Ectodermal cell (in vitro differentiated cells): ENCODE data around the gene GLT1D1. TPM values are rescaled to one million over a fixed set of nuclear protein-coding genes. Genes with fewer than 3 reads are reported as not detected.
"Not testable (repeated sequence)": the region's sequence is repeated elsewhere in the genome, so short reads cannot be mapped to it uniquely, and the experiment has no call there.

ENCODE experiments used
- H3K27ac ChIP-seq: 2 replicates; pipeline ENCODE4 v1.7.0; 2013; ENCODE audit warnings: mild to moderate bottlenecking, low read depth, low read length; ENCODE audit not compliant: insufficient read depth, poor library complexity, severe bottlenecking
- H3K27me3 ChIP-seq: 2 replicates; pipeline ENCODE4 v1.7.0; 2013; ENCODE audit warnings: mild to moderate bottlenecking, low read length; ENCODE audit not compliant: insufficient read depth, control insufficient read depth, poor library complexity, severe bottlenecking
- H3K36me3 ChIP-seq: one replicate; pipeline ENCODE4 v1.7.0; 2013; ENCODE audit warnings: low read length; ENCODE audit not compliant: control insufficient read depth, insufficient read depth
- H3K4me1 ChIP-seq: one replicate; pipeline ENCODE4 v1.7.0; 2013; ENCODE audit warnings: low read length; ENCODE audit not compliant: control insufficient read depth, insufficient read depth
- H3K4me3 ChIP-seq: 2 replicates; pipeline ENCODE4 v1.7.0; 2013; ENCODE audit warnings: low read depth, low read length, control low read depth; ENCODE audit not compliant: insufficient read depth
- H3K9me3 ChIP-seq: 2 replicates; pipeline ENCODE4 v1.7.0; 2013; ENCODE audit warnings: mild to moderate bottlenecking, low read length, moderate library complexity; ENCODE audit not compliant: control insufficient read depth
- WGBS, 2 experiments: methylation state at CpG; one replicate each; pipeline ENCODE4 v1.1.7; 2013; ENCODE audit warnings: missing lambda C conversion rate in 2 of 2; 5-methylcytosine and 5-hydroxymethylcytosine counted together
- polyA plus RNA-seq, 4 experiments: library from polyadenylated mRNA; stranded (reverse); fragments of 50-300 nt; gene quantifications; one replicate each; pipeline ENCODE4 v1.2.3, GENCODE V29; 2013

The GLT1D1 gene
- 5.8 TPM for polyA plus RNA-seq (2013, experiment 1 of 4)
- polyA plus RNA-seq (2013, experiment 2 of 4), result 7.7 TPM
- 5.3 TPM for polyA plus RNA-seq (2013, experiment 3 of 4)
- 6.3 TPM for polyA plus RNA-seq (2013, experiment 4 of 4)

DNA sequence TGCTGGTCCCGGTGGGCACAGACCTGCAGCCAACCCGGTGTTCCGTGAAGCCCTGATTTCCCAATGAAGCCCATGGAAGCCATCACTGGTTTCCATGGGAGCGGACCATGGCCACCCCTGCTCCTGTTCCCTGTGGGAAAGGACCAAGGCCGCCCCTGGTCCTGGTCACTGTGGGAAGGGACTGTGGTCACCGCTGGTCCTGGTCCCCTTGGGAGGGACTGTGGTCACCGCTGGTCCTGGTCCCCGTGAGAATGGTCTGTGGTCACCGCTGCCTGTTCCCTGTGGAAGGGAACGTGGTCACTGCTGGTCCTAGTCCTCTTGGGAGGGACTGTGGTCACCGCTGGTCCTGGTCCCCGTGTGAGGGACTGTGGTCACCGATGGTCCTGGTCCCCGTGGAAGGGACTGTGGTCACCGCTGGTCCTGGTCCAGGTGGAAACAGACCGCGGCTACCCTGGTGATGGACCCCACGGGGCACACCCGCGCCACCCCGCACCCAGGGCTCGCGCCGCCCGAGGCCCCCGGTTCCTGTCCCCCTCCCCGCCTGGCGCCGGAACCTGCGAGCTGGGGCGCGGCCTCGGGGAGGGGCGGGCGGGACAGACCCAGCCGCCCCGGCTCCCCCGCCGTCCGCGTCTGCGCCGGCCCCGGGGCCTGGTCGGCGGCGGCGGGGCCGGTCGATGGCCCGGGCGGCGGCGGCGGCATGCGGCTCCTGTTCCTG lies at the start of gene GLT1D1:
TSS of gene GLT1D1 (plus strand) at position 594 of the 715 bp plus-strand sequence. CDS start at position 698, 104 bp downstream.
- Histone ChIP-seq H3K36me3 (no peaks in the 10 kb centered on the region), H3K4me1 (no peaks in the 10 kb centered on the region), H3K27me3 (peaks cover 23% of the 10 kb centered on the region), H3K4me3 (peak within 1 kb of the TSS; percentile 57), H3K9me3 (no peaks in the 10 kb centered on the region), H3K27ac (peak within 1 kb of the TSS; percentile 48)
- 28 to 30% methylated on average over 56 of the region's 56 CpGs for WGBS, 2 experiments

DNA sequence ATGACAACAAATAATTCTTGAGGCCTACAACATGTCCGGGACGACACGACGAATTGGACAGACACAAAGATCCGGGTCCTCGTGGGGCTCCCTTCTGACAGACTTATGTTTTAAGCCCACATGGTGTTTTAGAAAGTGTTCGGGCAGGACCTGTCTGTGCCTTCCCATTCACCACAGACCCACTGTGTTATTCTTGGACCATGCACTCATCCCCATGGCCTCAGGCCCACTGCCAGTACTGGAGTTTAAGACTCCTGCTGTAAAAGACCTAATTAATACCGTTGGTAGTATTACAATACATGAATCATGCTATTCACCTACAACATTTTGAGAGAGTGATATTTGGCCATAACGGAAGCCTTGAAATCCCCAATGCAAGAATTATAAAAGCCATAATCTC lies 49.5 kb upstream of the GLT1D1 start:
- Histone ChIP-seq H3K27ac (no peak overlapping the region), H3K36me3 (peaks cover 9% of the 10 kb centered on the region), H3K4me3 (no peak overlapping the region), H3K4me1 (peaks cover 3% of the 10 kb centered on the region), H3K9me3 (no peaks in the 10 kb centered on the region), H3K27me3 (no peaks in the 10 kb centered on the region)
- 96 to 97% methylated on average over 9 of the region's 9 CpGs for WGBS, 2 experiments

DNA sequence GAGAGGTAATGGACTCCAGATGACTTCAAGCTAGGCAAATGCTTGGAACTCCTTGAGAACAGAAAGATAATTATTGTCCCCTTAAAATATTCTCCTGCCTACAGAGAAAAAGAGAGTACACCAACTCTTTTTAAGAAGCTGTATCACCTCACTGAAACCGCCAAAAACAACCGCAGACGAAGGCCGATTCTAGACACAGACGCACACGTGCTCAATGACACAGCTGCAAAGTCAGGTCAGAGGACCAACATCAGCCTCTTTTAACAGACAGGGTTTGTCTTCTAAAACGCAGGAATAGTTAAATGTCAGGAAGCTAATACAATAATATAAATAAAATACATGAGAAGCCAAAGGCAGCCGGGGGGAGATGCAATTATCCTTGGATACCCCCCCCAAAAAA lies 48.5 kb upstream of the GLT1D1 start:
- 91 to 98% methylated on average over 7 of the region's 8 CpGs for WGBS, 2 experiments
- Histone ChIP-seq H3K9me3 (no peaks in the 10 kb centered on the region), H3K36me3 (peaks cover 9% of the 10 kb centered on the region), H3K27me3 (no peaks in the 10 kb centered on the region), H3K4me3 (no peak overlapping the region), H3K27ac (no peak overlapping the region), H3K4me1 (peaks cover 3% of the 10 kb centered on the region)

DNA sequence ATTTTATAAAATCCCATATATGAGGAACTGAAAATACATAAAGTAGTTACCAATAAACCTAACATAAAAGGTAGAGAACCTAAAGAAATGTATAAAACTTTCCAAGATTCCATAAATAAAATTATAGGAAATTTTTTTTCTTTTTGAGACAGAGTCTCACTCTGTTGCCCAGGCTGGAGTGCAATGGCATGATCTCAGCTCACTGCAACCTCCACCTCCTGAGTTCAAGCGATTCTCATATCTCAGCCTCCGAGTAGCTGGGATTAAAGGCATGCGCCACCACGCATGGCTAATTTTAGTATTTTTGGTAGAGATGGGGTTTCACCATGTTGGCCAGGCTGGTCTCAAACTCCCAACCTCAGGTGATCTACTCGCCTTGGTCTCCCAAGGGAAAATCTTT lies 47.9 kb upstream of the GLT1D1 start:
- not testable (repeated sequence) for H3K27me3 ChIP-seq, H3K4me1 ChIP-seq, H3K36me3 ChIP-seq, H3K27ac ChIP-seq, H3K9me3 ChIP-seq, H3K4me3 ChIP-seq
- 95 to 96% methylated on average over 4 to 5 of the region's 5 CpGs for WGBS, 2 experiments

DNA sequence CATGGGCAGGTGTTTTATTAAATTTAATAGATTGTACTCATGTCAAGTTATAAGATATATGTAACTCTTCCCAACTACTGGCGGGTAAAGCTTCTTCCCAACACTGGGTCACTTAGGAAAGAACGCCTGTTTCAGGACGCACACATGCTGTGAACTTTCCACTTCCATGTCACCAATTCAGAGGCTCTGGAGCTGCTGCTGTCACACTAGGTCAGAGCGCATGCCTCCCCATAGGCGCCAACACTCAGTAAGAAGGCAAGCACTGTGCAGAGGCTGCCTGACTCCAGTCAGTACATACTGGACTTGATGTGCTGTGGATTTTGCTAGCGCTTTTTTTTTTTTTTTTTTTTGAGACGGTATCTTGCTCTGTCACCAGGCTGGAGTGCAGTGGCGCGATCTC lies 46.7 kb upstream of the GLT1D1 start:
- peaks cover 3% of the 10 kb centered on the region for H3K36me3 ChIP-seq
- 83 to 86% methylated on average over 9 of the region's 9 CpGs for WGBS, 2 experiments
- H3K4me1 ChIP-seq, result peaks cover 15% of the 10 kb centered on the region
- no peaks in the 10 kb centered on the region for H3K9me3 ChIP-seq
- no peak overlapping the region for H3K27ac ChIP-seq
- H3K4me3 ChIP-seq, result no peak overlapping the region
- H3K27me3 ChIP-seq, result no peaks in the 10 kb centered on the region

DNA sequence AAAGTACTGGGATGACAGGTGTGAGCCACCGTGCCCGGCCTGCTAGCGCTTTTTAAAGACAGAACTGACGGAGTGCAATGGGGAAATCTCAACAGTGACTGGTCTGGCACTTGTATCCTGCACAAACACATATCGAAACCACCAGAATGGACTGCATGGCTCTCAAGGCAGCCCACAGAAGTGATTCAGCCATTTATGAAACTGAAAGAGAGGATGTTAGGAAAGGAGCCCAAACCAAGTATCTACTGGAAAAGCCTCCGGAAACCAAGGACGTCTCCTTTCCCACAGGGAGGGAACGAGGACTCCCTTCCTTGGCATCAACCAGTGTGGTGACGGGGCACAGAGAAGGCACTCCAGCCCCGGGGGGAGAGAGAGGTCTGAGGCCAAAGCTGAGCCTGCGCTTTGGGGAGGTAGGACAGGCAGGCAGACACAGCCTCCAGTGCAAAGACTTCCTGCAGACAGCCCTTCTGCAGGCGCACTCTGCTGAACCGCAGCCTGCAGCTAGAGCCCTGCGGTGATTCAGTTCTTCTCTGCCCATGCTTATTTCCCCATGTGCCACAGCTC lies 46.0 kb upstream of the GLT1D1 start:
- Histone ChIP-seq H3K27me3 (no peaks in the 10 kb centered on the region), H3K4me3 (no peak overlapping the region), H3K9me3 (no peaks in the 10 kb centered on the region), H3K4me1 (peaks cover 16% of the 10 kb centered on the region), H3K27ac (no peak overlapping the region), H3K36me3 (peaks cover 3% of the 10 kb centered on the region)
- 94 to 96% methylated on average over 14 of the region's 14 CpGs for WGBS, 2 experiments

DNA sequence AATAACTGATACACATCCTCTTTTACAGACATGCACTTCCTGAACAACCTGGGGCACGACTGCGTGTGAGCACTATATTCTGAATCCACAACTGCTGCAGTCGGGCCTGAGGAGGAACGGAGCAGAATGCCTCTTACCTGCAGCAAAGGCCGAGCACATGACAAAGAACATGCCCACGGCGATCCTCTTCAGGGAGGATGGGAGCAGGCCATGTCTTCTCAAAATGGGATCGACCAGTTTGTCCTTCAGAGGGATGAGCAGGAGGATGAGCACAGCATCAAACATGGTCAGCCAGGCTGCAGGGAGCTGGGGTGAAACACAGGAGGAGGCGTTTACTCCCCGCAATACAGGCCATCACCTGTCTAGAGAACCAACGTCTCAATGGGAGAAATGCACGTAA lies 44.6 kb upstream of the GLT1D1 start:
- Histone ChIP-seq H3K36me3 (no peaks in the 10 kb centered on the region), H3K27ac (no peak overlapping the region), H3K4me3 (no peak overlapping the region), H3K4me1 (peaks cover 13% of the 10 kb centered on the region), H3K27me3 (no peaks in the 10 kb centered on the region), H3K9me3 (no peaks in the 10 kb centered on the region)
- WGBS, 2 experiments, result 86 to 88% methylated on average over 12 of the region's 12 CpGs

DNA sequence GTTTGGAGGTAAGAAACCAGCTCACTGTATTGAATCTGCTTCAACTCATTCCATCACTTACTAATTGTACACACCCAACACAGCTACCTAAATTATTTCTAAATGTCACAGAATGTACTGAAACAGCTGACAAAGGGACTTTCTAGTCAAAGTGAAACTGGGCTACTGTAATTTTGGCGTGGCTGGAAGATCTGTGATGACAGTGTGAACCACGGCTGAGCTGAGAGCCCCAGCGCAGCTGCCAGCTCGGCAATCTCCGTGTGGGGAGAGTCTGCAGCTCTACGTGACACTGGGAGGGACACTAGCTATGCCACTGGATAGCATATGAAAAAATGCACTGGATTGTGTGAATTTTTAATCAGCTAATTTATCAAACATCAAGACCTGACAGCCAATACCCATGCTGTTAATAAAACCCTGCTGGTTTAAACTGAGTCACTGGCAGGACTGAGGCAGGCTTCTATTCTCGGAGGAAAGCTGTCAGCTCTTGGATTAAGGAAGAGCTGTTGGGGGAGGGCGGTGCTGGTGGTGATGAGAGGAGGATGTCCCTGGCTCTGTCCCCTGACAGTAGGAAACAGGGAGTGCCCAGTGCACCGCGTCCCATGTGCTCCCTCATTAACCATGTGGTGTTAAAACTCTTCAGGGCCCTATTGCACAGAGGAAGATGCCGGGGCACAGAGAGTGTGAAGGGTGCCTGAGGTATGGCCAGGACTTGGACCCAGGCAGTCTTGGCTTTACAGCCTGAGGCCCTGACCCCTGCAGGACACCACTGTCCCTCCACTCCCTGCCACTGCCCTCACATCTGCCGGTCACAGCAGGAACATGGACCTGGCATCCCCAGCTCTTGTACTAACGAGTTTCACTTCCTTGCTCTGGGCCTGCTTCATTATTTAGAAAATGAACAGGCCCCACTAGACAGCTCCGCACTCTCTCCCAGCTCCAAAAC lies 42.8 kb upstream of the GLT1D1 start:
- no peak overlapping the region for H3K27ac ChIP-seq
- 72 to 74% methylated on average over 14 of the region's 14 CpGs for WGBS, 2 experiments
- no peaks in the 10 kb centered on the region for H3K27me3 ChIP-seq
- peaks cover 13% of the 10 kb centered on the region for H3K4me1 ChIP-seq
- peaks cover 9% of the 10 kb centered on the region for H3K36me3 ChIP-seq
- H3K4me3 ChIP-seq, result no peak overlapping the region
- H3K9me3 ChIP-seq, result no peaks in the 10 kb centered on the region

DNA sequence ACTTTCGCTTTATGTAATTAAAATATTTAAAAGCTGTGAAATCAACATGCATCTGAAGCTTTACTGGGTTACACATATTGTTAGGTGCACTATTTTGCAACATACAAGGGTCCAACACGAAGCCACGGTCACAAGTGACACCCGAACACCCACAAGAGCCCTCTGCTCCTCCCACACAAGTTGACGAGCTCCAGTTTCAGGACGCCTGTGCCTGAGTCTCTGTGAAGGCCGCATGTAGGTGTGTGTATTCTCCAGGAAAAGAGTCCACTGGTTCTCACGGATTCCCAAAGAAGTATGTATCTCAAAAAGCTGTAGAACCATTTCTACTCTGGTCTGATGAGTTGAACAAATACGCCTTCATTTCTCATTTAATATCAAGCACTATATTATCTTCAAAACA lies 41.5 kb upstream of the GLT1D1 start:
- peaks cover 9% of the 10 kb centered on the region for H3K36me3 ChIP-seq
- no peak overlapping the region for H3K27ac ChIP-seq
- no peaks in the 10 kb centered on the region for H3K9me3 ChIP-seq
- H3K27me3 ChIP-seq, result no peaks in the 10 kb centered on the region
- peaks cover 13% of the 10 kb centered on the region for H3K4me1 ChIP-seq
- no peak overlapping the region for H3K4me3 ChIP-seq
- WGBS, 2 experiments, result 89 to 95% methylated on average over 9 of the region's 9 CpGs

DNA sequence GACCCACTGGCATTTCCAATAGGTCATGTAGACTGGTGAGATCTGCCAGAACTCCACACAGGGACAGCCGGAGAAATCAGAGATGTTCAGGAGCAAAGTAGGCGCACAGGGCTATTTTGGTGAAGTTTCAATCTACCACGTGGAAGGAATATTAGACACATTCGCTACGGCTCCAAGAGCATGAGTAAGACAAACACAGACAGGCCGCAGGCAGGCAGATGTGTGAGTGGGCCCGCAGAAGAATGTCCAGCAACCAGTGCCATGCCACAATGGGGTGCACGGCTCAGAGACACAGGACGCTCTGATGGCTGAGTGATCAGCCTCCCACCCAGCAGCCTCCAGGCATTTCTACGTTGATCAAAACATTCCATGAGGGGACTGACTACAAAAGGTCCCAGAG lies 39.9 kb upstream of the GLT1D1 start:
- no peak overlapping the region for H3K4me3 ChIP-seq
- H3K27me3 ChIP-seq, result no peaks in the 10 kb centered on the region
- no peaks in the 10 kb centered on the region for H3K9me3 ChIP-seq
- 95 to 97% methylated on average over 10 of the region's 10 CpGs for WGBS, 2 experiments
- H3K36me3 ChIP-seq, result peaks cover 9% of the 10 kb centered on the region
- H3K4me1 ChIP-seq, result peaks cover 13% of the 10 kb centered on the region
- no peak overlapping the region for H3K27ac ChIP-seq
